GM21526 (cell line): ENCODE data around the gene SLC32A1.

Experiments
- ATAC-seq: cut with Tn5 transposase; IDR thresholded peaks from one replicate; pipeline ENCODE4 v1.9.1; 2021; ENCODE audit warnings: moderate library complexity; ENCODE audit not compliant: unreplicated experiment, low FRiP score

SLC32A1 gene

DNA sequence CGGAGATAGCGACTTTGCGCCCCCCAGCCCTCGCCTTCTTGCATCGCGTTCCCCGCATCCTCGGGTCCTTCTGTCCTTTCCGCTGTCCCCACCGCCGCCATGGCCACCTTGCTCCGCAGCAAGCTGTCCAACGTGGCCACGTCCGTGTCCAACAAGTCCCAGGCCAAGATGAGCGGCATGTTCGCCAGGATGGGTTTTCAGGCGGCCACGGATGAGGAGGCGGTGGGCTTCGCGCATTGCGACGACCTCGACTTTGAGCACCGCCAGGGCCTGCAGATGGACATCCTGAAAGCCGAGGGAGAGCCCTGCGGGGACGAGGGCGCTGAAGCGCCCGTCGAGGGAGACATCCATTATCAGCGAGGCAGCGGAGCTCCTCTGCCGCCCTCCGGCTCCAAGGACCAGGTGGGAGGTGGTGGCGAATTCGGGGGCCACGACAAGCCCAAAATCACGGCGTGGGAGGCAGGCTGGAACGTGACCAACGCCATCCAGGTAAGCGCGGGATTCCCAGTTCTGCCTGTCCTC is 401 bp downstream of the SLC32A1 start:
- ATAC-seq: no peak

DNA sequence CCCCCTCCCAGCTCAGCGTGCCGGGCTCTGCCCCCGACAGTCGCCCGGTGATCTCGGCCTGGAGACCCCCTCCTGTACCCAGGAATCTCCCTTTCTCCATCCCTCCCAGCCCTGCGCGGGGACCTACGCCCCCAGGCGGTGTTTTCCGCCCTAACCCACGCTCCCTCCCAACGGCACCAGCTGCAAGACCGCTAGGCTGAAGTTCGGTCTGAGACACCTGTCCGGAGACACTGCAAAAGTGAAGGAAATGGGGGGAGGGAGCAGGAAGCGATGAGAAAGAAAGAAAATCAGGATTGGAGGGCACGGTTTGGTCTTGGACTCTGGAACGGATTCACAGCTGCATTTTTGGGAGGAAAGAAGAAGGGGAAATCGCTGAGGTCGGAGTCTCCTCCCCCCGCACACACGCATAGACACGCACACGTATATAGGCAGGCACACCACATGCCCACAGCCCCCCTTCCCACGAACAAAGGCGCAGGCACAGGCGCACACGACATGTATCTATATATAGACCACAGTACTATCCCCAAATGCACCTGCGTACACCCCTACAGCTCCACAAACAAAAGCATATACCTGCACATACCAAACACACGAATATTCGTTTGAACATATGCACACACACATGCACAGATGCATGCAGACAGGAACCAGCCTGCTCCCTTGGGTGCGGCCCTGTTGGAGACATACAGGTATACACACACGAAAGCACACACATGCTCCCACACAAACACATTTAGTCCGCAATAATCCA is 1.0 kb downstream of the SLC32A1 start:
- no peak for ATAC-seq

DNA sequence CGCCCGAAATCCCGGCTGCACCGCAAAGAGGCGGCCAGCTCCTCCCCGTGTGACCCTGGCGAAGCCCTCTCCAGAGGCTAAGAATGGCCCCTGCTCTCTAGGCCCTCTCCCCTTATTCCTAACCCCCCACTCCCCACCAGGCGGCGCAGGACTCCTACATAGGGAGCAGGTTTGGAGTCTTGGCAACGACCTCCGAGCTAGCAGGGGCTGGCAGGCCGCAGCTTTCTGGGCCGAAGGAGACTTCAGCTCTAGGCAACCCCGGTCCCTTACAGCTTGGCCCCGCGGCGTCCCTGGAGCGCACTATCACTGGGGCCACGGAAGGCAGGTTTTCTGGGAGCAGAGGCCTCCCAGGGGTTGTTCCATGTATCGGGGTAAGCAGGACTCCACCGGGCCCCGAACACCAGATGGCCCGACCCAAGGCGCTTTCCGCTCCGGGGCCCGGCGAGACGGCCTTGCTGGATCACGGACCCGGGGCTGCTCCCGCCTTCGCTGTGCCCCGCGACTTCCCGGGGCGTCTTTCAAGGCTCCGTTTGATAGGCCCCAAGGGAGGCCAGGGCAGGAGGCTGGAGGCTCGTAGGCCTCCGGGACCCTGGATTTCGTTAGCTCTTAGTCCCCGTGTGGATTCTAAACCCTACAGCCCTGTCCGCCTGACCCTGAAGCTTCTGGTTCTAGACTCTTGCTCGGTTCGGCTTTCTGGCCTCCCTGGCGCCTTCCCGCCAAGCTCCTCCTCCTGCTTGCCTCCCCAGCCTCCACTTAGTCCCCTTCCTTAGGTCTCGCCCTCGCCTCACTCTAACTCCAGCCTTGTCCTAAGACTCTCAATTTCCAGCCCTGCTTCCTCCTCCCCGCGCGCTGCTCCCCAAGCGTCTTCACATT is 1.9 kb downstream of the SLC32A1 start:
- ATAC-seq: no peak

DNA sequence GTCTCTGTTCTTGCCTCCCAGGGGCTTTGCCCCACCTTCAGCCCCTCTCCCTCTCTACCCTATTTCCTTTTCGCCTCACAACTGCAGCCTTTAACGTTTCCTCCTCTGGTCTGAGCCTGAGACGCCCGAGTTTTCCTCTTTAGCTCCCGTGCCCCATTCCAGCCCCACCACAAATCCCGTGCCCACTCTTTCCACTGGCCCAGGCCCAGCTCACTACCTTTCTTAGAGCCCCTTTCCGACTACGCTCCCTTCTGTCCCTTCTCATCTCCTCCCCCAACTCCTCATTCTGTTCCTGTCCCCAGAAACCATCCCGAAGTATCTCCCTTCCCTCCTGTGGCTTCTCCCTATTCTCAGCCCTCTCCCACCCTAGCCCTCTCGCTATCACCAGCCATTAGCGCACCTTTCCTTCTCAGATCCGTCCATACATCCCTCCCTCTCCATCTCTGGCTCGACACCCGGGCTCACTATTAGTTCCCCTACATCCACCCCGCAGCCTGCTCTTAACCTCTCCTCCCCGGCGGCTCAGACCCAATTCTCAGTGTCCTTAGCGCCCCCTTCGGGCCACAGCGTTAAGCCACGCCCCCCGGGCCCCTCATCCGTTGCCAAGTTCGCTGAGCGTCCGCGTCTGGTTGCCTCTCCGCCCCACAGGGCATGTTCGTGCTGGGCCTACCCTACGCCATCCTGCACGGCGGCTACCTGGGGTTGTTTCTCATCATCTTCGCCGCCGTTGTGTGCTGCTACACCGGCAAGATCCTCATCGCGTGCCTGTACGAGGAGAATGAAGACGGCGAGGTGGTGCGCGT is 2.7 kb downstream of the SLC32A1 start:
- ATAC-seq: no peak

DNA sequence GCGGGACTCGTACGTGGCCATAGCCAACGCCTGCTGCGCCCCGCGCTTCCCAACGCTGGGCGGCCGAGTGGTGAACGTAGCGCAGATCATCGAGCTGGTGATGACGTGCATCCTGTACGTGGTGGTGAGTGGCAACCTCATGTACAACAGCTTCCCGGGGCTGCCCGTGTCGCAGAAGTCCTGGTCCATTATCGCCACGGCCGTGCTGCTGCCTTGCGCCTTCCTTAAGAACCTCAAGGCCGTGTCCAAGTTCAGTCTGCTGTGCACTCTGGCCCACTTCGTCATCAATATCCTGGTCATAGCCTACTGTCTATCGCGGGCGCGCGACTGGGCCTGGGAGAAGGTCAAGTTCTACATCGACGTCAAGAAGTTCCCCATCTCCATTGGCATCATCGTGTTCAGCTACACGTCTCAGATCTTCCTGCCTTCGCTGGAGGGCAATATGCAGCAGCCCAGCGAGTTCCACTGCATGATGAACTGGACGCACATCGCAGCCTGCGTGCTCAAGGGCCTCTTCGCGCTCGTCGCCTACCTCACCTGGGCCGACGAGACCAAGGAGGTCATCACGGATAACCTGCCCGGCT is 3.4 kb downstream of the SLC32A1 start:
- ATAC-seq: no peak

DNA sequence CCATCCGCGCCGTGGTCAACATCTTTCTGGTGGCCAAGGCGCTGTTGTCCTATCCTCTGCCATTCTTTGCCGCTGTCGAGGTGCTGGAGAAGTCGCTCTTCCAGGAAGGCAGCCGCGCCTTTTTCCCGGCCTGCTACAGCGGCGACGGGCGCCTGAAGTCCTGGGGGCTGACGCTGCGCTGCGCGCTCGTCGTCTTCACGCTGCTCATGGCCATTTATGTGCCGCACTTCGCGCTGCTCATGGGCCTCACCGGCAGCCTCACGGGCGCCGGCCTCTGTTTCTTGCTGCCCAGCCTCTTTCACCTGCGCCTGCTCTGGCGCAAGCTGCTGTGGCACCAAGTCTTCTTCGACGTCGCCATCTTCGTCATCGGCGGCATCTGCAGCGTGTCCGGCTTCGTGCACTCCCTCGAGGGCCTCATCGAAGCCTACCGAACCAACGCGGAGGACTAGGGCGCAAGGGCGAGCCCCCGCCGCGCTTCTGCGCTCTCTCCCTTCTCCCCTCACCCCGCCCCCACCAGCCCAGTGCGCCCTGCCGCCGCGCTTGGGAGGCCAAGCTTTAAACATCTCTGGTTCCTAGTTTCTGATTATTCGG is 4.0 kb downstream of the SLC32A1 start:
- no peak for ATAC-seq

DNA sequence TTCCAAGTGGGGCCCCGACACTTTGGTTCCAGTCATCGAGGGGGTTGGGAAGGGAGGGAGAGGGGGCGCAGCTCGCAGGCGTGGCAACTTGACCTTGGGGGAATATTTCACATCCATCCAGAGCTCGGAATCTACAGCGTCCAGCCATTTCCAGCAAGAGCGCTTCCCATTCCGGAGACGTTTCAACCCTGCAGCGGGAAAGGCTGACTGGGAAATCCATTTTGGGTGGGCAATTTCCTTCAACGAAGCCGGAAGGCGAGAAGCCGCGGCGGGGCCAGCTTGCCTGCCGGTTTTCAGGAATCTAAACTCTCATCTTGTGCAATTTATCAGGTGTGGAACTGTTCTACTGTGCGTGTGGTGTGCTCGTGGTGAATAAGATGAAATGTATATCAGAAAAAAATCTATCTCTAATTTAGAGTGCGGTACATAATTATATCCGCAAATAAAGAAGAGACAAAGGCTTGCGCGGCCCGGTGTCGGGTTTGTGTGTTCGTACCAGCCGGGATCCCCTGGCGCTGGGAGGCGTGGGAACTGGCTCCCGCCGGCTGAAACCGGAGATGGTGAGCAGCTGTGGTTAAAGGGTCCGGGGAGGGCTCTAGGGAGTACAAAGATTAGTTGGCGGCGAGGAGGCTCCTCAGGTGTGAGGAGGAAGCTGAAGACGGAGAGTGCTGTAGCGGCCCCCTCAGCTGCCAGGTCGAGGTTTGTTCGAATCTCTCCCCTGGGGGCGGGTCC is 4.8 kb downstream of the SLC32A1 start:
- ATAC-seq: no peak

DNA sequence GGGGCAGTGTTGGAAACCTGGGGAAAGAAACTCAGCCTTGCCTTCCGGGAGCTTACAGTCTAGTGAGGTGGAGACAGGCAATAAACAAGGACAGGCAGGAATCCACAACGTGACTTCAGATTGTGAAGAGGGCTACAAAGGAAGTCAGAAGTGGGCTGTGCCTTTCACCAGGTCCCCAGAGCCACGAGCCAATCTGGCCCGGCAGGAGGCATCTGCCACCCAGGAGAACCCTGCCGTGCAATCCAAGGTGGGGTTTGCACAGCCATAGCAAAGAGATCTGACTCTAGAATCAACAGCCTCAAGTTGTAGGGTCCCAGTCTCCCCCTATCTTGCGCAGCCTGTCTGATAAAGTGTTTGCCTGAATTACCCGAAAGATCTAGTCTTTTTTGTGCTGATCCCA is 5.5 kb downstream of the SLC32A1 start:
- ATAC-seq: no peak

DNA sequence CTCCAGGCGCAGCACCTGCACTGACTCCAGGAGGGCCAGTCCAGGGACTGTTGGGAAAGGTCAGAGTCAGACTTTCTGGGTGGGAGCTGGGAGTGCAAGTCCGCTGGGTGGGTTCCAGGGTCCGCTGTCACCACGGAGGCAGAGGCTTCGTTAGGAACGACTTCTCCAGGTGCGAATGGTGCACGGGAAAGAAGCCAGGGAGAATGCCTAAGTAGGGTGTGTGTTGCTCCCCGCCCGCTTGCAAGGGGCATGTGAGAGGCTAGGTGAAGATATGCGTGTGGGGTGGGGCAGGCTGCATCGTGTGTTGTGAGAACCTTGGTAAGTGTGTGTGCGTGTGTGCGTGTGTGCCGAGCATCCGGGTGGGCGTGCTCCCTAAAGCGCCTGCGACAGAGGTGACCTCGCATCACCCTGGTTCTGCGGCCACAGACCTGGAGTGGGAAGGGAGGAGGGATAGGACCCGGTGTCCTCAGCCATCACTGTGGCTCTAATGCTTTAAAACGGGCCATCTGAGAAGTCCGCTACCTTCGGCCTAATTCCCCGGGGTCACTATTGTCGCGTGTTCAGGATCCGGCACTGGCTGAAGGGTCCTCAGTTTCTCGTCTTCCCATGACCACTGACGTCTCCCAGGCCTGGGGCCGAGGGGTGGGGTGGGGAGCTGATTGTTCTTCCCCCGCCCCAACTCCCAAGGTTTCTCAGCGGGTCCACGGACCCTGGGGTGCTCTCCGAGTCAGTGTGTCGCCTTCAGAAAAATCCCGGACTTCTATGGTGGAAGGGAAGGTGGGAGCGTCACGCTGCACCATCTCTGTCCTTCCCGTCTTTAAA is 6.1 kb downstream of the SLC32A1 start:
- ATAC-seq: no peak

DNA sequence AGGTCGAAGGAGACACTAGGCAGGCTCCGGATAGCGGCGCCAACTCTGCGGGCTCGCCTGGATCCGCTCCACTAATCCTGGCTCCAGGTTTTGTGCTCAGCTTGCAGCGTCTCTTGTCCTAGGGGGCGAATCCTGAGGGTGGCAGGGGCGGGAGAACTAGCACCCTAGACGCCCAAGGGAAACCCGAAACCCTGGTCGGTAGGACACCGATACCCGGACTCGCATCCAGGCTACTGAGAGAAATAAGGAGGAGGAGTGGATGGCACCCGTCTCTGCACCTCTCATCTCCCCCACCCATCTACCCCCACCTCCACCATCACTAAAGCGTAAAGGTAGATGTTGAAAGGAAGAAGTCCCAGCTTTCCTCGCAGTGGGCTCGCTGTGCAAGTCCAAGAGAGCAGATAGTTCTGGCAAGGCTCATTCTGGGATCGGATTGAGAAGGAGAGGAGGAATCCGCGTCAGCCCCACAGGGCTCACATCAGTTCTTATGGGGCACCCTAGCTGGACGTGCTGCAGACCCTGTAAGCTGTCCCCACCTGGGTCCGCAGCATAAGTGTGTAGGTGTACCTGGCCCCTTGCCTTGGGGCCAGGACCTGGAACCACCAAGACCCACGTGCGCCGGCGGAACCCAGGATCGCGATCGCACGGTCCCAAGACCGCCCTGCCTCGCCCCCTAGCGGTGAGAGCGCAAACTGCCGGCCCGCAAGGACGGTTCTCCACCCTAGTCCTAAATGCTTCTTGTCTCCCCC is 6.9 kb downstream of the SLC32A1 start:
- ATAC-seq: peak; percentile 46

DNA sequence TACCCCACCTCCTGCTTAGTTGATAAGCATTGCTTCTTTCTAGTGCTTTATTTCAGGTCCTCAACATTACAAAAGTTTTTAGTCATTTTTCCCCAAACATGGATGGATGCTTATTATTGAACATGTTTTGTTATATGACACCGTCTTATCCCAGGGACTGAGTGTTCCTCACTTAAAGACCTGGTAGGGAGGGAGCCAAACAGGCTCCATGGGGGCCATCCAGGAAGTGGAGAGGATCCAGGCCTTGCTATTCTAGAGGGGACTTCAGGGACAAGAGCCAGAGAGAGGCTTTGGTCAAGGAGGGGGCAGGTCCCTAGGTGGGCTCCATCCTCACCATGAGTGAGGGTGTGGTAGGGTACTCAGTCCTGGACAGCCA is 7.4 kb downstream of the SLC32A1 start:
- ATAC-seq: no peak

DNA sequence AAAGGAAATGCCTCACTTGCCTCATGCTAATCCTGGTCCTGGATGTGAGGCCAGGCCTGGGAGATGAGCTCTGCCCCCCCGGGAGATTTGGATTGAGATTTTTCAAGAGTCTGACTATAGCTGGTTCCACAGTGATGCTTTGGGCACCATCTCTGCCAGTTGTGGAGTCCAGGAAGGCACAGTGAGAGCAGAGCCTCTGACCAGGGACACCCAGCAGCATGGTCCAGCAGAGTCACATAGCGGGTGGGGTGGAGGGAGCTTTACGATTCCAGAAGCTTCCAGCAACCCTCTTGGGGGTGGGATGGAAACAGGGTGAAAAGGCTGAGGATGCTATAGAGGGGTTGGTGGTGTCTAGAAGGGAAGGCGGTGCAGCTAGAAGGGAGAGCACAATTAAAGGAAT is 8.7 kb downstream of the SLC32A1 start:
- ATAC-seq: no peak

DNA sequence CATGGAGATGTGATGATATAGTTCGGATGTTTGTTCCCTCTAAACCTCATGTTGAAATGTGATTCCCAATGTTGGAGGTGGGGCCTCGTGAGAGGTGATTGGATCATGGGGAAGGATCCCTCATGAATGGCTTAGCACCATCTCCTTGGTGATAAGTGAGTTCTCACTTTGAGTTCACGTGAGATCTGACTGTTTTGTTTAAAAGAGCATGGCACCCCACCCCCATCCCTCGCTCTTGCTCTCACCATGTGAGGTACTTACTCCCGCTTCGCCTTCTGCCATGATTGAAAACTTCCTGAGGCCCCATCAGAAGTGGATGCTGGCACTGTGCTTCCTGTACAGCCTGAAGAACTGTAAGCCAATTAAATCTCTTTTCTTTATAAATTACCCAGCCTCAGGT is 10.9 kb downstream of the SLC32A1 start:
- no peak for ATAC-seq

DNA sequence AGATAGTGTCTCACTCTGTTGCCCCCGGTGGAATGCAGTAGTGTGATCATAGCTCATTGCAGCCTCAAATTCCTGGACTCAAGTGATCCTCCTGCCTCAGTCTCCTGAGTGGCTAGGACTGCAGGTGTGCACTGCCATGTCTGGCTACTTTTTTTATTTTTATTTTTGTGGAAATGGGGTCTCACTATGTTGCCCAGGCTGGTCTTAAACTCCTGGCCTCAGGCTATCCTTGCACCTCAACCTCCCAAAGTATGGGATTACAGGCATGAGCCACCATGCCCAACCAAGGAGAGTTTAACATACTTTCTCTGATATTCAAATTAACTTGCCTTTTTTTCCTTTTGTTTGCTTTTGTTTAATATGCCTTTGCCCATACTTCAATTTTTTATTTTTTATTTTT is 13.6 kb downstream of the SLC32A1 start:
- no peak for ATAC-seq

DNA sequence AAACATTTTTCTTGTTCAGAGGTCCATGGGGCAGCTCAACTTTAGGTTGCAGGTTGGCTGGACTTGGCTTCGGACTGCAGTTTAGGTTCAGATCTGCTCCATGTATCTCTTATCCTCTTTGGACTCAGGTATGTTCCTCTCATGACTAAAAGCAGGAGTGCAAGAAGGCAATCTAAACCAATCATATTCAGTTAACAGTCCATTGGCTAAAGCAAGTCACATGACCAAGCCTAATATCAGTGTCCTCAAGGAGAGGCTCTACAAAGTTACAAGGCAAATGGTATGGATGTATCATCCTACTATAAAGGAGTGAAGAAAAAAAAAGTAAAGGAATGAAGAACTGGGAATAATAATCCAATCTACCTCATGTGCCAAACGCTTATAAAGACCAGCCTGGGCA is 21.5 kb downstream of the SLC32A1 start:
- ATAC-seq: no peak

DNA sequence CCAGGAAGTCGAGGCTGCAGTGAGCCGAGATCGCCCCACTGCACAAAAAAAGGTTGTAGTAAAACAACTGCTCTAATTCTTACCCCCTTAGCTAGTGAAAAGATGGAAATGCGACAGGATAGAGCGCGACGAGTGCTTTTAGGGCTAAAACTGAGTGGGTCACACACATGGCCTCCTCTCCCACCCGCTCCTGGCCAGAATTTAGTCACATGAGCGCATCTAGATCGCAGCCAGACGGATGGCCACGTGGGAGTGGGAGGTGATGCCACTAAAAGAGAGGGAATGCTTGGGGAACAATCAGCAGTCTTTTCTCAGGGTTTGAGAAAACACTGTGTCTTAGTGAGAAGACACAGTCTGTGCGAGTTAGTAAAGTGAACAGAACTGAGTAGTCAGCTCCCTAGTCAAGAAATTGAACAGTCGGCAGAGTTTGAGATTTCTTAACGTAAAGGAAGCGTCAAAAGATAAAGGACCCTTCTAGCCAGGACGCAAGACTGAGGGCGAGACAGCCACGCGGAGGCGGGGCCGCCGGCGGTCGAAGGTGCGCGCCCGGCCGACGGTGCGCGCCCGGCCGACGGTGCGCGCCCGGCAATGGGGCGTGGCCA is 23.3 kb downstream of the SLC32A1 start:
- ATAC-seq: peak; percentile 1

DNA sequence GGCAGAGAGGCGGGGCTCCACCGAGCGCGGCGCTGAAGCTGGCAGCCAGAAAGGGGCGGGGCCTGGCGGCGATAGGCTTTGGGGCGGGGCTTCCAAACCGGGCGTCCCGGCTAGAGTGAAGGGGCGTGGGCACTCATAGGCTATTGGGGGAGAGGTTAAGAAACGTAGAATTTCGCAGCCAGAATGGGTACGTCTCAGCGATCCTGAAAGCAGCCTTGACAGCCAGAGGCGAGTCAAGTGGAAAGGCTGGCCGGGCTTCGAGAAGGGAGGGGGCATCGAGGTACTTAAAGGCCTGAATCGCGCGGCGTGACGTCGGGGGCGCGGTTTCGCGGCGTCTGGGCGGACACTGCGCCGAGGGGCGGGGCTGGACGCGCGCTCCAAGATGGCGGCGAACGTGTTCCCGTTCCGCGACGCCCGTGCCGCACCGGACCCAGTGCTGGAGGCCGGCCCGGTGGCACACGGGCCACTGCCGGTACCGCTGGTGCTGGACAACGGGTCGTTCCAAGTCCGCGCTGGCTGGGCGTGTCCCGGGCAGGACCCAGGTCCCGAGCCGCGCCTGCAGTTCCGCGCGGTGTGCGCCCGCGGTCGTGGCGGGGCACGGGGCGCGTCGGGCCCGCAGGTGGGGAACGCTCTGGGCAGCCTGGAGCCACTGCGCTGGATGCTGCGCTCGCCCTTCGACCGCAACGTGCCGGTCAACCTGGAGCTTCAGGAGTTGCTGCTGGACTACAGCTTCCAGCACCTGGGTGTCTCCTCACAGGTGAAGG is 24.0 kb downstream of the SLC32A1 start, which contains the start of gene ACTR5:
Gene ACTR5 (plus strand): TSS at position 364 of the 764 bp plus-strand sequence. CDS start 19 bp downstream, at position 383.
- ATAC-seq: peak; percentile 83
